Caki2 (cell line): Measurements from ENCODE around the gene PAPPA2. TPM values are rescaled to one million over a fixed set of nuclear protein-coding genes. Genes with fewer than 3 reads are reported as not detected.

Experiments used
- DNase-seq: peaks from one replicate; pipeline ENCODE4 v3.0.0-alpha.2; 2015; ENCODE audit warnings: low read depth
- in situ Hi-C: cut with HindIII; loops from 2 replicates; pipeline ENCODE4 v1.10.0; 2016; ENCODE audit warnings: low sequenced_read_pairs, low pct_unique_long_range_greater_than_20kb, mixed read lengths
- total RNA-seq: library from RNA; depleted of rRNA; stranded (reverse); fragments of >200 nt; shearing (Covaris generic); gene quantifications from 2 replicates; pipeline ENCODE4 v1.2.3, GENCODE V29; 2014; ENCODE audit warnings: low replicate concordance

The PAPPA2 gene
- total RNA-seq, 1 experiment from 2014 or later = not detected

DNA sequence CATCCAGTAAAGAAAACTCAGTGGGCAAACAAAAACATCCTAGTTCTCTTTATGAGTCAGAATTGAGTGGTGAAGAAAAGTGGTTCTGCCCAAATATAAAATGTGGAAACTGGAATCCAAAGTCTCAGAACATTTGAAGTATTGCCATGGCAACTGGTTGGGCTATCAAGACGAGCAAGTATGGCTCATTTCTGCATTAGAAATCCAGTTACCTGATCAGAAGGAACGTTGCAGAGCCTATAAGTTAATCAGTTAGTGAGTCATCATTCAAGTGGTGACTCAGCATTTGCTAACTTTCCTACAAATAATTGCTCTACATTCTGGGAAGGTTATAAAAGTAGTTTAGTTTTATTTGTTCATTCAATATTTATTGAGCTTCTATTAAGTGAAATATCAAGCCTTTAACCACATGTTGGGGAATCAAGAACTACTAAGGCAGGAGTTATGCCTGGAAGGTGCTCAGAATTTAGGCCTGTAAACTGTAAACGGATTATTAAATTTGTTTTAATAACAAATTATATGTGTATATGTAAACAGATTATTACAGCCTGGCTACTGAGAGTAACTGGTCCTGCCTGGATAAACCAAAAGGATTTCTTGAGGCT is 104.3 kb downstream of the PAPPA2 start:
- in situ Hi-C loops = no loop called here
- peak; percentile 29 for DNase-seq

GRCh38 chr1:176568185-176568584 is 105.2 kb downstream of the PAPPA2 start:
- in situ Hi-C loops = no loop called here
- DNase-seq = no peak

DNA sequence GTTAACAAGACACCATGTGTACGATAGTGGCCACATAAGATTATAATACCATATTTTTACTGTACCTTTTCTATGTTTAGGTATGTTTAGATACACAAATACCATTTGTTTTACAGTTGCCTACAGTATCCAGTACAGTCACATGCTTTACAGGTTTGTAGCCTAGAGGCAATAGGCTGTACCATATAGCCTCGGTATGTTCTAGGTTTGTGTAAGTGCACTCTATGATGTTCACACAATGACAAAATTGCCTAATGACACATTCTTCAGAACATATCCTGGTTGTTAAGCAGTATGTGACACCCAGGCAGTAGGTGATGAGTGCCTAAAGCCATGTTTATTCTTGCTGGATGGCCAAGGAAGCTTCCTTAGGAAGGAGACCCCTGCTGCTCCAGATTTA is 111.8 kb downstream of the PAPPA2 start:
- DNase-seq = no peak
- in situ Hi-C loops = no loop called here

DNA sequence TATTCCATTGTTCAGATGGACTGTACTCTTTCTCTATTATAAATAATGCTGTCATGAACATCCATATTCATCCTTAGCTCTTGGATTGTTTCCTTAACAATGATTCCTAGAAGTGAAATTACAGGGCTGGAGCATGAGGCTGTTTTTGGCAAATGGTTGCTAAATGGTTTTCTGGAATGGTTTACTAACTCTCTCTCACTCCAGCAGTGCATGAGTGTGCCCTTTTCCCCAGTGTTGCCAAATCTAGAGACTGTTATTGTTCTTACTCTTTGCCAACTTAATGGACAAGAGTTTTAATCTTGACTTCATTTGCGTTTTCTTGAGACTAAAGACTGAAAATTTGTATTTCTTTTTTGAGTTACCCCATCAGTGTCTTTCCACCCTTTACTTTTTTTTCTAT is 113.0 kb downstream of the PAPPA2 start:
- in situ Hi-C loops = no loop called here
- no peak for DNase-seq

DNA sequence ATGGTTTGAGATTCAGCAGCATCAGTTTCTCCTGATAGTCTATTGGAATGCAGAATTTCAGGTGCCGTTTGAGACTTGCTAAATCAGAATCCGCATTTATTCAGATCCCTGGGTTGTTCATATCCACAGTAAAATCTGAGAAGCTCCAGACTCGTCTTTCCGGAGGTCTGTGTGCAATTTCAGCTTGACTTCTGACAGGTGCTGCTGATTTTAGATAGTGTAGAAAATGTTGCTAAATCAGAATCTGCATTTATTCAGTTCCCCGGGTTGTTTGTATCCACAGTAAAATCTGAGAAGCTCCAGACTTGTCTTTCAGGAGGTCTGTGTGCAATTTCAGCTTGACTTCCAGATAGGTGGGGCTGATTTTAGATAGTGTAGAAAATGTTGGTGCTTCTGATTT is 113.7 kb downstream of the PAPPA2 start:
- DNase-seq = no peak
- in situ Hi-C loops = no loop called here

GRCh38 chr1:176577646-176578197 is 114.7 kb downstream of the PAPPA2 start:
- in situ Hi-C loops = no loop called here
- DNase-seq = no peak

GRCh38 chr1:176579087-176579486 is 116.1 kb downstream of the PAPPA2 start:
- no peak for DNase-seq
- in situ Hi-C loops = no loop called here

- in situ Hi-C loops = no loop called here
- no peak for DNase-seq
These were observed 132.2 kb downstream of the PAPPA2 start for GRCh38 chr1:176595217-176595616.

GRCh38 chr1:176601348-176601747 is 138.4 kb downstream of the PAPPA2 start:
- in situ Hi-C loops = no loop called here
- DNase-seq = no peak

DNA sequence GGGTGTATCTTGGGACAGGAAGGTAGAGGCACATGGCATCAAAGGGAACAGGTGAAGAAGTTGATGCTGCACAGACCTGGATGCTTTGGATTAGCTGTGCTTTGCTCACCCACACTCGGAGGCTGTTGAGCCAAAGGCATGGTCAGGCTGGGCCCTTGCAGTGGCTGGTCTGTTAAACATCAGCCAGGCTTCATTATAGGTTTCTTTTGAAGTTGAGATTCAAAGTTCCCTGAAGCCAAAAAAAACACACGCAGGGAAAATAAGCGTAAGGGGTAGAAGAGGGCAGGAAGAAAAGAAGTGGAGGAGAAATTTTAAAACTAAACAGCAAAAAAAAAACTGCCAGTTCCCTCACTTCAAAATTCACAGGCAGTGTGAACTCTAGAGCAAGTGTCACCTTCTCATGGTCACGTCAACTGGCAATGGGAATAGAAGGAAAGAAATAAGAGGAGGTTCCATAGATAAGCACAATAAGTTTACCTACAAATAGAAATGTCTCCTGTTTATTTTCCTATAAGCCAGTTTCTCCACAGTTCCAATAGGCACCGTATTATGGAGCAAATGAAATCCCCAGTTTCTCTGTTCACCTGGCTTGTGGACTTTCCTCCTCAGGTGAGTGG is 139.5 kb downstream of the PAPPA2 start:
- DNase-seq = no peak
- in situ Hi-C loops = no loop called here

DNA sequence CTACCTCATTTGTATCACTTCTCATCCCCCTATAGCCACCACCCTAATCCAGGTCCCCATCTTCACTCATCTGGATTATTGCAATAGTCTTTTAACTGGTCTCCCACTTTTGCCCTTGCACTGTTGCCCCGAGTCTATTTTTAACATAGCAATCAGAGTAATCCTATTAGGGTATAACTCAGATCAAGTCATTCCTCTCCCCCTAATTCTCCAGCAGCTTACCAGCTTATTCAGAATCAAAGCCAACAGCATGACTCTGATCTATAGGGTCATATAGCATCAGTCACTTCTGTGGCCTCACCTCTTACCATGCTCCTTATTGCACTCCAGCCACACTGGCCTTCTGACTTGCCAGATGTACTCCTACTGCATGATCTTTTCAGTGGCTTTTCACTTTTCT is 140.7 kb downstream of the PAPPA2 start:
- in situ Hi-C loops = no loop called here

GRCh38 chr1:176604461-176604860 is 141.5 kb downstream of the PAPPA2 start:
- DNase-seq = no peak
- in situ Hi-C loops = no loop called here

More for the DNA sequence above, 140.7 kb downstream of the PAPPA2 start:
- no peak for DNase-seq

DNA sequence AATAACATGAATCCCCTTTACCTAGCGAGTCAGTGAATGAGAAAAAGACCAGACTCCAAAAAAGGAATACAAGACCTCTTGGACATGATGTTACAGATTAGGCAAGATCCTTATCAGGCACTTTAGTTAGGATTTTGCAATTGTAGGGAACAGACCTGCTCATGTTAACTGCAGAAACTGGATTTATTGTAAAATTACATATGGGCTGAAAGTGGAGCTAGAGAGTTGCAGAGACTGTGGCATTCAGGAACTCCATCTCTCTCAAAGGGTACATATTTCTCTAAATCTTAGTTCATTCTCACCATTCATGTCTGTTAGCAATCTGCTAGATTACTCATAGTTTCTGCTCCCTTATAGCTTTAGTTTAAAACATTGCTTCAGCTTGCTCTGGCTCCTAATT is 142.2 kb downstream of the PAPPA2 start:
- DNase-seq = no peak
- in situ Hi-C loops = no loop called here

DNA sequence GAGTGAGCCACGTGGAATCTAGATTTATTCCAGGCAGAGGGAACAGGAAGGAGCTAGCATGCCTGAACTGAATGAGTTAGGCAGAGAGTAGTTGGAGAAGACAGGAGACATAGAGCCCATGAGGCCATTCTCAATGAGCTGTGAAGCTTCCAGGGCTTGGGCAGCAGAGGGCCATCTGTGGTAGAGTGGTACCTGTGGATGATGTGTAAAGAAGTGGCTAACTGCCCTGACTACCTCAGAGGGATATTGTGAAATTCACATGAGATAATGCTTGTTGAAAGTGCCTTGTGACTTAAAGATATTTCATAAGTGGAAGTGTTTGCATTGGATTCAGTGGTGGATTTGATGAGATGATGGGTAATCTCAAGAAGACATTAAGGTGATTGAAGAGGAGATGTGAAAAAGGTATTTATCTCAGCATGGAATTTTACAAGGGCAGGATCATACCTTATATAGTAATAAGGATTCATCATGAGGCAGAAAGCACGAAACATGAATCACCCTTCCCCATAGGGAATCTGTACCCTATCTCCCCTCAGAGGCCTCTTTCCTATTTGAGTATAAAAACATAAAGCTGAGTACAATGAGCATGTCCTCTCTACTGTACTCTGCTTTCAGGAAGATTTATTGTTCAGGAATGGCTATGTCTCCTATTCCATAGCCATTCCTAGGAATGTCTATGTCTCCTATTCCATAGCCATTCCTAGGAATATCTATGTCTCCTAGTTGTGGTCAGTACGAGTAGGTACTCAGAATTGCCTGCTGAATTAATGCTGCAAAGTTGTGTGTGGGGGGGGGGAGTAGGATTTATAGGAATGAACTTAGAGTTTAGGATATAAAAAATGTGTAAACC is 146.8 kb downstream of the PAPPA2 start:
- no peak for DNase-seq

GRCh38 chr1:176612791-176613190 is 149.8 kb downstream of the PAPPA2 start:
- in situ Hi-C loops = no loop called here
- DNase-seq = no peak

More for the DNA sequence above, 146.8 kb downstream of the PAPPA2 start:
- in situ Hi-C loops = no loop called here

GRCh38 chr1:176617881-176618280 is 154.9 kb downstream of the PAPPA2 start:
- in situ Hi-C loops = no loop called here
- no peak for DNase-seq

DNA sequence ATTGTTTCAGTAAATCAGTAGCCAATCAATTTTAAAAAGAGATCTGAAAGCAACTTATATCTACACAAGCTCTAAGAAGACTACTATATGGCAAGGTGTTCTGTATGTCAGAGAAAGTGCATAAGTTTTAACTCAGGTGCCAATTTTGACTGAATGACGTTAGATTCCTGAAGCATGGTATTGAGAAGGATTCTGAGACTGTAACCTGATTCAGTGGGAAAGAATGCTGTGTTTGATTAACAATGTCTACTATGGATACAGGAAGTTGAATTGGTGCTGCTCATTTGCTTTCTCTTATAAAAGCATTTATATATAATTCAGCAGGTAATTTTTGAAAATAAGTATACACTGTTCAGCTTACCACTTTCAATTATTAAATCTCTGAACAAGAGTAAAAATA is 156.3 kb downstream of the PAPPA2 start:
- no peak for DNase-seq
- in situ Hi-C loops = no loop called here

DNA sequence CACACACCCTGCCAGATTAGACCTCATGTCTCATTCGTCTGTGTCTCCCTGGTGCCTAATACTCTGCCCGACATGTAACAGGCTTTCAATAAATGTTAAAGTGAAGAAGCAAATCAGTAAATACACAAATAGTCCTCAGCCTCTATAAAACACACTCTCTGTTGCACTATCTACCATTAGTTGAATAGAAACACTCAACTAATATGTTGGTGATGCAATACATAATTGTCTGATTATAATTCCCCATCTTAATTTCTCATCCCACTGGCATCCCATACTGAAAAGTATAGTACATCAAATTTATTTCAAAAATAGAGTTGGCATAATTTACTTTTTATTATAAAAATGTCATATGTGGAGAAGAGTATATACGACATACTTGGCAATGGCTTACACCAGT is 162.4 kb downstream of the PAPPA2 start:
- DNase-seq = no peak
- in situ Hi-C loops = no loop called here

- in situ Hi-C loops = no loop called here
- DNase-seq = no peak
These were observed 163.6 kb downstream of the PAPPA2 start for GRCh38 chr1:176626572-176627061.
